Embryonic facial prominence (tissue), 1 donor: ENCODE data around the gene ONECUT2.

Experiments
- DNase-seq: peaks from one replicate; pipeline ENCODE4 v3.0.0-alpha.2; 2016; ENCODE audit errors: extremely low spot score

ONECUT2 gene

DNA sequence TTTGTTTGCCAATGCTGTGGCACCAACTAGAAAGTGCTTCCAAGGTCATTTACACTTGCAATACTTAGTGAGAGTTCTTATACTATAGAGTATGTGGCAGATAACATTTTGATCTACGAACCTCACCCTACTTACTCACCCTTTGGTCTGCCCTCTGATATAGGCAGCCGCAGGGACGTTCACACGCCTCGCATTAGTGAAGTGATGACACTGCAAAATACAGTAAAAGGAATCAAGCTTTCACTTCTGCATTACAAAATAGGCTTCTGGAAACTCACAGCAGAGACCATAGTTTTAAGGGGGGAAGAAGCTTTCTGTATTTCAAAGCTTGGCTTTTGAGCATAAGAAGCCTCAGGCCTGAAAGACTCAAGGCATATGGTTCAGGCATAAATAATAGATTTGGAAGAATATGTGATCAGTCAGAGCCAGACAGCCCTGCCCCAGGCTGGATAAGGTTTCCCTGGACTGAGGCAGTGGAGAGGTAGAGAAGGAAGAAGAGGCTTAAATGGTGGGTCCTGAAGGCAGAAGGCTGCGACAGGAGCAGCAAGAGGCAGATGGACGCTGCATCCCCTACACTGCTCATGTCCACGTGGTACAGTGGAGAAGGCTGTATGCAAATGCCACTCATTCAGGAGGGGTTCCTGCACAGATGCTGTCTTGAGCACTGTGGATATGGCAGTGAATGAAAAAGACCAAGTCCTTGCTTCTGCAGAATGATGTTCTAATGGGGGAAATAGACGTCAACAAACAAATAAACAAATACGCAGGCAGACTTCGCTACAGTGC is 88.2 kb downstream of the ONECUT2 start:
- no peak for DNase-seq

GRCh38 chr18:57527556-57528229 is 92.5 kb downstream of the ONECUT2 start:
- DNase-seq: no peak

DNA sequence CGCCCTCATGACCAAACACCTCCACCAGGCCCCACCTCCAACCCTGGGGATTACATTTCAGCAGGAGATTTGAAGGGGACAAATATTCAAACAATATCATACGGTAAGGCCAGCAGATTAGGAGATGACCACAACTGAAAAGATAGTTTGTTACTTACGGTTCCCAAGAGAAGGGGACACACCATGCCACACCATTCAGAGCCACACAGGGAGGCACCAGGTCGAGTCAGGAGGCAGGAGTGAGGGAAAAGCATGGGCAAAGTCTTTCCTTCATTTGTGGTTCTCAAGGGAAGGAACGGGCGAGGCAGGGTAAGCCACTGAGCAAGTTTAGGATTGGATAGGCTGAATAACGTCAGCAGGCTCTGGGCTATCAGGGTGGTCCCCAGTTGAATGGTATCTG is 94.0 kb downstream of the ONECUT2 start:
- no peak for DNase-seq

GRCh38 chr18:57533006-57533867 is 98.1 kb downstream of the ONECUT2 start:
- no peak for DNase-seq

- no peak for DNase-seq
Measured at GRCh38 chr18:57533868-57534510, 98.8 kb downstream of the ONECUT2 start.

DNA sequence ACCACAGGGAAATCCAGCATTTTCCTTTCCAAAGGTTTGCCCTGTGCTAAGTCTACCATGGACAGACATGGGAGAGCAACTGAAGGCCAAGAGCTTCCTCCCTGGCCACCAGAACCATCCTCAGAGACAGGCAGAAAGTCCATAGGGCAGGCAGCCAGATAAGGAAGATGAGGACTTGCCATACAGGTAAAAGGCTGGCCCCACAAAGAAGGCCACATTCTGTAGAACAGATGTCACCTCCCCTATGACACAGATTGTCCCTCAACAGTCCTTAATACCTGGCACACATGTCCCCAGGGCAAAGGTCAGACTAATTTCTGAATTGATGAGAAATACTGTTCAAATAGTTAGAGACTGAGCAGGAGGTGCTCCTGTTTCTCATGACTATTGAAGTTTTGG is 99.3 kb downstream of the ONECUT2 start:
- DNase-seq: no peak

DNA sequence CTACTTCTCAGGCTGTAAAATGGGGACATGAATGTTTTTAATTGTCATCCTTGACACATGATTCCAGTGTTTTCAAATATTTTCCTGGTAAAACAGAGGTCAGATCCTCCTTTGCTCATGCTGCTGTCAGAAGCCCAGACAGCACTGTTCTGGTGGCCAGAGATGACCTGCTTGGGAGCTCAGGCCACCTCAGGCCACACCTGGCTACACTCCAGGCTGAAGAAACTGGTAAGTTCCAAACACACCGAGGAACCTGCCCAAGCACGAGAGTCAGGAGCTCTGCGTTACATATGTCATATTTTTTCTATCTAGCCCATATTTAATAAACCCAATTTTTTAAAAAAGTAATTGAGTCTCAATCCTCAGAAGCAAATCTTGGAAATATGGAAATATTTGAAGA is 103.4 kb downstream of the ONECUT2 start:
- DNase-seq: no peak

DNA sequence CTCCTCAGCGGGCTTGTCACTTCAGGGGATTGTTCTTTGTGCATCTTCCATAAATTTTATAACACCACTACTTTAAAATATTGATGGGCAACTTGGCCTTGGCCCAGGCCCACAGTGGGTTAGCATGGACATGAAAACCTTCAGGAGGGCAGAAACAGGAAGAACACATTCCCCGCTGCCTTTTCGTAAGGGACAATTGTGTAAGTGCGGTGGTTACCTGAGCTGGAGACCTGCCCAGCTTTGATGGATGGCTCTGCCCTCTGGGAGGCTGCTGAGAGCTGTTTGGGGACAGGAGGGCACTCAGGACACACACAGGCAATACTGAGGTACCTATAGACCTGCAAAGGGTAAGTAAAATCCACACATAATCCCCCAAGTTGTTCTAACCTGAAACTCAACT is 104.5 kb downstream of the ONECUT2 start:
- DNase-seq: no peak
